ENCODE measurements around the gene PCAT7.
"Not testable (repeated sequence)": the region's sequence is repeated elsewhere in the genome, so short reads cannot be mapped to it uniquely, and the experiment has no call there.

PCAT7 gene

DNA sequence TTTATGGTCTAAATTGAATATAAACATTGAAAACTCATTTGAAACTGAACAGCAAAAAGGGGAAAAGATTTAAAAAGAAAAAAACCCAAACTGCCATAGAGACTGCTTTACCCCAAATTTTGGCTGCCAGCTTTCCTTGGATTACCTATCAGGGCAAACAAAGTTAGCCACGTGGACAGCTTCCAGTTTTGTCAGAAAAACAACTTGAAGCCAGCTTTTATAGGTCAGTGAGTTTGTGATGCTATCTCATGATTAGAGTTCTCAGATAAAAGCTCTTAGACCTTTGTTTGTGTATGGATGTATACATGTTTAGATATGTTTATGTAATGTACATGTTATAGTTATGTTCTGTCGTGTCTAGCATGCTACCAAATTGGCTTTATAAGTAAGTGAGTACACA is 22.7 kb downstream of the PCAT7 start:
- no peak overlapping the region for H3K4me3 ChIP-seq (ENCODE audit: insufficient read depth, low read depth, low read length)
- no peak overlapping the region for H3K27ac ChIP-seq (ENCODE audit: insufficient read depth, low read depth, low read length, poor library complexity, severe bottlenecking)
- no peaks in the 10 kb centered on the region for H3K27me3 ChIP-seq (ENCODE audit: control insufficient read depth, insufficient read depth, low read length, poor library complexity, severe bottlenecking)
- H3K4me1 ChIP-seq (ENCODE audit: control insufficient read depth, insufficient read depth, low read length) = no peaks in the 10 kb centered on the region
- no peaks in the 10 kb centered on the region for H3K36me3 ChIP-seq (ENCODE audit: control insufficient read depth, insufficient read depth, low read length)
- WGBS, 2 experiments = 82 to 83% methylated on average over 2 of the region's 2 CpGs
- H3K9me3 ChIP-seq (ENCODE audit: control insufficient read depth, low read length) = no peaks in the 10 kb centered on the region

DNA sequence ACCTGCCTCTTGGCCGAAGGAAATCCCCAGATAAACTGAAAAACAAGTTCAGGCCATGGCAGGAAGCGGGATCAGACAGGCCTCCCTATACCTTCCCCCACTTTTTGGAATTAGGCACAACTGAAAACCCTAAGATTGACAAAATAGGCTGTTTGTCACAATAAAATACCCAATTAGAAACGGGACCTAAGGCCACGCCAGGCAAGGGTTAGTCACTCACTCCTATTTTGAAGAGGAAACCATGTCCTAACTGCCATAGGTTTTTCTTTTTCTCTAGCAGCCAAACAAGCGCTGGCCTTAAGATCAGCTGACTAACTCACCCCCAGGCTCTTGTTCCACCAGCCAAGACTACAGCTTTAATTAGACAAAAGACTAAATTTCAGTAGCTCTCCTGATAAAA is 26.8 kb downstream of the PCAT7 start:
- no peaks in the 10 kb centered on the region for H3K27me3 ChIP-seq (ENCODE audit: control insufficient read depth, insufficient read depth, low read length, poor library complexity, severe bottlenecking)
- no peak overlapping the region for H3K4me3 ChIP-seq (ENCODE audit: insufficient read depth, low read depth, low read length)
- 91 to 94% methylated on average over 5 of the region's 5 CpGs for WGBS, 2 experiments
- H3K36me3 ChIP-seq (ENCODE audit: control insufficient read depth, insufficient read depth, low read length) = no peaks in the 10 kb centered on the region
- no peaks in the 10 kb centered on the region for H3K4me1 ChIP-seq (ENCODE audit: control insufficient read depth, insufficient read depth, low read length)
- no peaks in the 10 kb centered on the region for H3K9me3 ChIP-seq (ENCODE audit: control insufficient read depth, low read length)
- H3K27ac ChIP-seq (ENCODE audit: insufficient read depth, low read depth, low read length, poor library complexity, severe bottlenecking) = no peak overlapping the region

DNA sequence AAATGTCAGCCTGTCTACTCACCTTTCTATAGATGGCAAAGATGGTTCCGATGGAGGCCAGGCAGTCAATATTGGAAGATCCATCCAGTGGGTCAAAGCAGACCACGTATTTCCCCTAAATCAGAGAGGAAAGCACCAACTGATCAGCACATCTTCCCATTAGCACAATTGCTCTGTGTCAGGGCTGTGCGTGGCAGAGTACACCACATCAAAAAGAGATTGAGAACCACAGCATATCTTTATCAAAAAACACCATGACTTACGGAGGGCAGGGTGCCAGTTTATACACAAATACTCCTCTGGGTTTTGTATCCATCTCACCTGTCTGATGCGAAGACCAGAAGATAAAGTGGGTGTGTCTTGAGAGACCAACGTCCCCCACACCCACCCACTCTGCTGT is 29.7 kb downstream of the PCAT7 start:
- Histone ChIP-seq H3K9me3 (ENCODE audit: control insufficient read depth, low read length) (no peaks in the 10 kb centered on the region), H3K4me3 (ENCODE audit: insufficient read depth, low read depth, low read length) (no peak overlapping the region), H3K27ac (ENCODE audit: insufficient read depth, low read depth, low read length, poor library complexity, severe bottlenecking) (no peak overlapping the region), H3K27me3 (ENCODE audit: control insufficient read depth, insufficient read depth, low read length, poor library complexity, severe bottlenecking) (no peaks in the 10 kb centered on the region), H3K4me1 (ENCODE audit: control insufficient read depth, insufficient read depth, low read length) (no peaks in the 10 kb centered on the region), H3K36me3 (ENCODE audit: control insufficient read depth, insufficient read depth, low read length) (no peaks in the 10 kb centered on the region)
- 89 to 94% methylated on average over 6 of the region's 6 CpGs for WGBS, 2 experiments

DNA sequence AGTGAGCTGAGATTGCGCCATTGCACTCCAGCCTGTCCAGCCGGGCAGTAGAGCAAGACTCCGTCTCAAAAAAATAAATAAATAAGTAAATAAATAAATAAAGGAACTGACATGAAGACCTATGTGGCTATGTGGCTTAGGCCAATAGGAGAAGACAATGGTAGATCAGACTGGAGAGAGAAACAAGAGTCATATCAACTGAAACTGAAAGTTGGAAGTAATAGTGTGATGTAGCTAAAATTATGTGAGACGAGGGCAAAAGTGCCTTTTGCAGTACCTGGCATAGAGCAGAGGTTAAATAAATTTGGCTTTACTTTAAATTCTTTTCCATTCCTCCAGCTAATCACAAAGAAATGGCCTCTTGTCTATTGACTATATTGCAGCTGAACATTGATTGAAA is 31.4 kb downstream of the PCAT7 start:
- H3K4me3 ChIP-seq (ENCODE audit: insufficient read depth, low read depth, low read length) = no peak overlapping the region
- H3K27ac ChIP-seq (ENCODE audit: insufficient read depth, low read depth, low read length, poor library complexity, severe bottlenecking) = no peak overlapping the region
- H3K27me3 ChIP-seq (ENCODE audit: control insufficient read depth, insufficient read depth, low read length, poor library complexity, severe bottlenecking) = no peaks in the 10 kb centered on the region
- 86 to 98% methylated on average over 2 to 4 of the region's 4 CpGs for WGBS, 2 experiments
- no peaks in the 10 kb centered on the region for H3K9me3 ChIP-seq (ENCODE audit: control insufficient read depth, low read length)
- H3K36me3 ChIP-seq (ENCODE audit: control insufficient read depth, insufficient read depth, low read length) = no peaks in the 10 kb centered on the region
- no peaks in the 10 kb centered on the region for H3K4me1 ChIP-seq (ENCODE audit: control insufficient read depth, insufficient read depth, low read length)

DNA sequence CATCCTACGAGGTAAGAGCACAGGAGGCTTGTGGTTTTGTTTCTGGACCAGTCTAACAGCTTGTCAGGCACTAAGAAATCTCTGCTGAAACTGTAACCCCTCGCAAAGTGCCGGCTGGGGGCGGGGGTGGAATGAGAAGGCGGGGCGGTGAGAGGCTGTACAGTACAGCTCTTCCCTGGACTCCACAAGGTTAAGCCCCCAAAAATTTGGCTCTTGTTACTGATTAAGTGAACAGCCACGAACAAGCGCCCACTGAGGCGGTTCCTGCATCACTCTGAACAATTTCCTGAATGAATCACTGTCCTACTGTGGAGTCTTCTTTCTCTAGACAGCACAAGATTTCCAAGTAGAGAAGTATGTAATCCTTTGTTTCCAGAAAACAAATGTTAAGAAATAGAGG is 31.9 kb downstream of the PCAT7 start:
- Histone ChIP-seq H3K4me3 (ENCODE audit: insufficient read depth, low read depth, low read length) (no peak overlapping the region), H3K4me1 (ENCODE audit: control insufficient read depth, insufficient read depth, low read length) (no peaks in the 10 kb centered on the region), H3K27ac (ENCODE audit: insufficient read depth, low read depth, low read length, poor library complexity, severe bottlenecking) (no peak overlapping the region), H3K9me3 (ENCODE audit: control insufficient read depth, low read length) (no peaks in the 10 kb centered on the region), H3K36me3 (ENCODE audit: control insufficient read depth, insufficient read depth, low read length) (no peaks in the 10 kb centered on the region), H3K27me3 (ENCODE audit: control insufficient read depth, insufficient read depth, low read length, poor library complexity, severe bottlenecking) (no peaks in the 10 kb centered on the region)
- 91 to 92% methylated on average over 9 of the region's 9 CpGs for WGBS, 2 experiments

DNA sequence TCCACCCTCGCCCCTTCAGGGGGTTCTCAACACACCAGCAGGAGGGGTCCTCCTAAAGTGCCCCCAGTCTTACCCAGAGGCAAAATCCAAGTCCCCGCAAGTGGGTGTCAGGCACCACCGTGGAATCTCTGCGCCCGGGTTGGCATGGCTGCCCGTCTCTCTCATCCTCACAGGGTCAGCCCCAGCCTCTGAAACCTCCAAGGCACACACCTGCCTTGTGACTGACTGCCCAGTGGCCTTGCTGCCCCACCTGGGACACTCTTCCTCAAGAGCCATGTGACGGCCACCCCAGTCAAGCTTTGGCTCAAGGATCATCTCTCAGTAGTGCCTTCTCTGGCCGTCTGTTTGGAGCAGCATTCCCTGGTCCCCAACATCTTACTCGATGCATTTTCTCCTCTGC is 33.8 kb downstream of the PCAT7 start:
- H3K9me3 ChIP-seq (ENCODE audit: control insufficient read depth, low read length) = no peaks in the 10 kb centered on the region
- H3K36me3 ChIP-seq (ENCODE audit: control insufficient read depth, insufficient read depth, low read length) = no peaks in the 10 kb centered on the region
- WGBS, 2 experiments = 92 to 96% methylated on average over 9 of the region's 9 CpGs
- H3K27me3 ChIP-seq (ENCODE audit: control insufficient read depth, insufficient read depth, low read length, poor library complexity, severe bottlenecking) = no peaks in the 10 kb centered on the region
- no peak overlapping the region for H3K27ac ChIP-seq (ENCODE audit: insufficient read depth, low read depth, low read length, poor library complexity, severe bottlenecking)
- H3K4me3 ChIP-seq (ENCODE audit: insufficient read depth, low read depth, low read length) = no peak overlapping the region
- no peaks in the 10 kb centered on the region for H3K4me1 ChIP-seq (ENCODE audit: control insufficient read depth, insufficient read depth, low read length)

DNA sequence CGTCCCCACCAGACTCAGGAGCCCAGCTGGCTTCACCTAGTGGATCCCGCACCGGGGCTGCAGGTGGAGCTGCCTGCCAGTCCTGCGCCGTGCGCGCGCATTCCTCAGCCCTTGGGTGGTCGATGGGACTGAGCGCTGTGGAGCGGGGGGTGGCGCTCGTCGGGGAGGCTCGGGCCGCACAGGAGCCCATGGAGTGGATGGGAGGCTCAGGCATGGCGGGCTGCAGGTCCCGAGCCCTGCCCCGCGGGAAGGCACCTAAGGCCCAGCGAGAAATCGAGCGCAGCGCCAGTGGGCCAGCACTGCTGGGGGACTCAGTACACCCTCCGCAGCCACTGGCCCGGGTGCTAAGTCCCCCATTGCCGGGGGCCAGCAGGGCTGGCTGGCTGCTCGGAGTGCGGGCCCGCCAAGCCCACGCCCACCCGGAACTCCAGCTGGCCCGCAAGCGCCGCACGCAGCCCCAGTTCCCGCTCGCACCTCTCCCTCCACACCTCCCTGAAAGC is 36.2 kb downstream of the PCAT7 start:
- H3K4me1 ChIP-seq (ENCODE audit: control insufficient read depth, insufficient read depth, low read length); H3K4me3 ChIP-seq (ENCODE audit: insufficient read depth, low read depth, low read length); H3K9me3 ChIP-seq (ENCODE audit: control insufficient read depth, low read length); H3K27ac ChIP-seq (ENCODE audit: insufficient read depth, low read depth, low read length, poor library complexity, severe bottlenecking); H3K36me3 ChIP-seq (ENCODE audit: control insufficient read depth, insufficient read depth, low read length); H3K27me3 ChIP-seq (ENCODE audit: control insufficient read depth, insufficient read depth, low read length, poor library complexity, severe bottlenecking): not testable (repeated sequence)
- WGBS, 2 experiments = 90% methylated on average over 35 of the region's 38 CpGs

DNA sequence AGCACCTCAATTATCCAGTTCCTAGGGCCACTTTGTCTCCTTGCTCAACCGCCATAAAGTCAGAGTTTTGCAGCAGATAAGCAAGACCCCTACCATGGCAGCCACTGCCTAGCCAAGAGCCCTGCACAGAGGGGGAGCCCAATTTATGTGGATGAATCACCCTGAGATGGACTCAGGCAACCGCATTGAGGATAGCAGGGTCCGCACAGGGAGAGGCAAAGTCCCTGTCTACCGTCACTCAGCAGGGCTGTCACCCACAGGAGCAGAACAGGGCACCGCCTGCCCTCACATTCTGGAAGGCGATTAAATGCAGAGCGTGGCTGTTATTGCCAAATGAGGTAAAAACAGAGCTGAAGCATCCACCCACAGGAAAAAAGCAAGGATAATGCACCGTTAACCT is 37.0 kb downstream of the PCAT7 start:
- Histone ChIP-seq H3K27me3 (ENCODE audit: control insufficient read depth, insufficient read depth, low read length, poor library complexity, severe bottlenecking) (no peaks in the 10 kb centered on the region), H3K36me3 (ENCODE audit: control insufficient read depth, insufficient read depth, low read length) (no peaks in the 10 kb centered on the region), H3K27ac (ENCODE audit: insufficient read depth, low read depth, low read length, poor library complexity, severe bottlenecking) (no peak overlapping the region), H3K4me1 (ENCODE audit: control insufficient read depth, insufficient read depth, low read length) (no peaks in the 10 kb centered on the region), H3K4me3 (ENCODE audit: insufficient read depth, low read depth, low read length) (no peak overlapping the region), H3K9me3 (ENCODE audit: control insufficient read depth, low read length) (no peaks in the 10 kb centered on the region)
- WGBS, 2 experiments = 94 to 96% methylated on average over 7 to 8 of the region's 8 CpGs

DNA sequence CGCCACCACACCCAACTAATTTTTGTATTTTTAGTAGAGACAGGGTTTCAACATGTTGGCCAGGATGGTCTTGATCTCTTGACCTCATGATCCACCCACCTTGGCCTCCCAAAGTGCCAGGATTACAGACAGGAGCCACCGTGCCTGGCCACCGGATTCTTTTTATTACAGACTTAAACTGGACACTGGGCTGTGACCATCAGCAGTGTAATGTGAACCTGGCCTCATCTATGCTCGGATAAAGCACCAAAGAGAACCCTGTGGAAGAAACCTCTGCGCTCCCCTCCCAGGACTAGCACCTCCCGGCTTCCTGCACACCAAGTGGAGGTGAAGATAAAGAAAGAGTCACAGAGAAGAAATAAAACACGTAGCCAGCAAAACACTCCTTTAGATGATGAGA is 37.8 kb downstream of the PCAT7 start:
- not testable (repeated sequence) for H3K4me1 ChIP-seq (ENCODE audit: control insufficient read depth, insufficient read depth, low read length); H3K36me3 ChIP-seq (ENCODE audit: control insufficient read depth, insufficient read depth, low read length); H3K9me3 ChIP-seq (ENCODE audit: control insufficient read depth, low read length); H3K27ac ChIP-seq (ENCODE audit: insufficient read depth, low read depth, low read length, poor library complexity, severe bottlenecking); H3K27me3 ChIP-seq (ENCODE audit: control insufficient read depth, insufficient read depth, low read length, poor library complexity, severe bottlenecking); H3K4me3 ChIP-seq (ENCODE audit: insufficient read depth, low read depth, low read length)
- 63 to 66% methylated on average over 7 of the region's 7 CpGs for WGBS, 2 experiments

DNA sequence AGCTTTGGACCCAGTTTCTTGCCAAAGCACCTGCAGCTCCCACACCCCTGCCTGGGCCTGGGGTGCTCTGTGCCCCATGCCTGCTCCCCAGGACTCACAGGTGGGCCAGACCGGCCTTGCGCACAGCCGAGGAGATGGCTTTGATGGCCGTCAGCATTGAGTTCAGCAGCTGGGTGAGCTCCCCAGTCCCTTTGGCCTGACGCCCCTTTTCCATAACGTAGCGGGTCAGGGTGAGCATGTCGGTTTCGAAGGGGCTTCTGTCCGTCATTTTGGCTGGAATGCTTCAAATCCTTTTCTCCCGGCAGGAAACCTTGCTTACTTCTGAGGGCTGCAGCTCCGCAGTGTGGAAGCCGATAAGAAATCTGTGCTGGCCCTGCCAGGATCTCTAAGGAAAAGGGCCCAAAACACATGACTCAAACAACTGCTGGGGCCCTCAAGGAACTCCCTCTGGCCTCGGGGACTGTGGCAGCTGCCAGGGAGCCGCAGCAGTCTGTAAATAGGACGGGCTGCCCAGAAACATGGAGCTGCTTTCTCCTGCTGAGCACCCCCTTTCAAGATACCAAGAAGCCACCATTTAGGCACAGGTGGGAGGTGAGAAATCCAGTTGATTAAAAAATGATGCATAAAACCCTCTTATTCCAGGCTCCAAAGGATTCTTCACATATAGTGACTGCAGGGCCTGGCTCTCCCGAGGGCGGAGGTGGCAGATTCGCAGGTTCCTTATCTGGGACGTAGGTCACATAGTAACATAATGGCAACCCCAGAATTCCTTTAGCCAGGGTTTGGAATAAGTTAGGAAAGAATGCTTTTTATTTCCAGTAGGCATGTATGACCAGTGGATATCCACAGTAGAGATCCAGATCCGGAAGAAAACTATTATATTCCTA is 38.8 kb downstream of the PCAT7 start, which contains the start of gene FBP2:
FBP2 (minus strand) TSS at position 366 of the 887 bp plus-strand sequence; CDS start at position 268, 98 bp downstream.
- Histone ChIP-seq H3K27ac (ENCODE audit: insufficient read depth, low read depth, low read length, poor library complexity, severe bottlenecking) (no peak within 1 kb of the TSS), H3K27me3 (ENCODE audit: control insufficient read depth, insufficient read depth, low read length, poor library complexity, severe bottlenecking) (no peaks in the 10 kb centered on the region), H3K4me1 (ENCODE audit: control insufficient read depth, insufficient read depth, low read length) (no peaks in the 10 kb centered on the region), H3K9me3 (ENCODE audit: control insufficient read depth, low read length) (no peaks in the 10 kb centered on the region), H3K4me3 (ENCODE audit: insufficient read depth, low read depth, low read length) (no peak within 1 kb of the TSS), H3K36me3 (ENCODE audit: control insufficient read depth, insufficient read depth, low read length) (no peaks in the 10 kb centered on the region)
- 81 to 82% methylated on average over 21 of the region's 21 CpGs for WGBS, 2 experiments

Measured in ectodermal cell (in vitro differentiated cells).